GM12878 (cell line): Measurements from ENCODE around the gene PCSK1. TPM values are rescaled to one million over a fixed set of nuclear protein-coding genes. Genes with fewer than 3 reads are reported as not detected.

ENCODE experiments used
- ATAC-seq: fragments of 200-7000 bp; cut with Tn5 transposase; 3 replicates; pipeline ENCODE4 v1.9.1; 2020; ENCODE audit warnings: mild to moderate bottlenecking, moderate library complexity
- BruUV-seq: library from RNA; stranded (reverse); fragments of 400-500 nt; replicated peaks from 2 replicates; lab custom pipeline; 2021; lab: Mats Ljungman, UMichigan
- CTCF ChIA-PET: fragments of 300-600 bp; sonication (Branson Sonifier 250); formaldehyde crosslinking; extraction: SDS; loops from one replicate; lab custom pipeline; 2021; ENCODE audit warnings: inconsistent platforms; lab: Yijun Ruan, JAX
- POLR2A ChIA-PET: fragments of 350-600 bp; formaldehyde crosslinking; extraction: SDS; loops from one replicate; lab custom pipeline; 2021; ENCODE audit warnings: inconsistent platforms; lab: Charles Lee
- RAD21 ChIA-PET: fragments of 300-600 bp; sonication (Branson Sonifier 250); formaldehyde crosslinking; loops from one replicate; lab custom pipeline; 2023; ENCODE audit warnings: antibody characterized with exemption; ENCODE audit not compliant: unreplicated experiment; lab: Charles Lee
- SMC1A ChIA-PET: fragments of 300-600 bp; sonication (Branson Sonifier 250); formaldehyde crosslinking; loops from one replicate; lab custom pipeline; 2023; ENCODE audit not compliant: unreplicated experiment, uncharacterized antibody; lab: Charles Lee
- DNase-seq: peaks from one replicate; pipeline ENCODE4 v3.0.0-alpha.2; 2011; ENCODE audit warnings: low read depth, low spot score
- FAIRE-seq: peaks from 3 replicates; lab custom pipeline; 2011; peaks lifted over from hg19 to GRCh38; lab: Jason Lieb, UNC
- H2AFZ ChIP-seq: 2 replicates; pipeline ENCODE4 v1.6.0; 2011; ENCODE audit warnings: low read depth, low read length, control low read depth; ENCODE audit not compliant: control insufficient read depth
- H3K27ac ChIP-seq: 2 replicates; pipeline ENCODE4 v1.5.1; 2011; ENCODE audit warnings: control low read depth; ENCODE audit not compliant: control insufficient read depth, insufficient read depth
- H3K27me3 ChIP-seq, 2 experiments: replicated peaks in 1 of 2; 2 replicates each; pipeline versions ENCODE4 v1.6.0 to v1.6.1; 2011; ENCODE audit warnings: low read length in 1 of 2; ENCODE audit not compliant: control insufficient read depth in 2 of 2, insufficient read depth in 2 of 2
- H3K36me3 ChIP-seq, 2 experiments: 2 replicates each; pipeline ENCODE4 v1.5.1; 2011; ENCODE audit warnings: low read length in 1 of 2; ENCODE audit not compliant: control insufficient read depth in 2 of 2, insufficient read depth in 2 of 2
- H3K4me1 ChIP-seq: 2 replicates; pipeline ENCODE4 v1.6.1; 2011; ENCODE audit warnings: mild to moderate bottlenecking, low read length, moderate library complexity, mixed read lengths; ENCODE audit not compliant: control insufficient read depth, insufficient read depth
- H3K4me2 ChIP-seq: 2 replicates; pipeline ENCODE4 v1.6.0; 2011; ENCODE audit warnings: control low read depth; ENCODE audit not compliant: control insufficient read depth, insufficient read depth
- H3K4me3 ChIP-seq: fragments of 200-600 bp; sonication (generic); 2 replicates; pipeline ENCODE4 v1.5.1; 2016
- H3K79me2 ChIP-seq: 2 replicates; pipeline ENCODE4 v1.6.0; 2011; ENCODE audit warnings: low read length; ENCODE audit not compliant: control insufficient read depth, insufficient read depth
- H3K9ac ChIP-seq: 2 replicates; pipeline ENCODE4 v1.8.0; 2011; ENCODE audit warnings: low read length, control low read depth, mixed read lengths; ENCODE audit not compliant: control insufficient read depth, insufficient read depth
- H3K9me3 ChIP-seq: replicated peaks from 3 replicates; pipeline ENCODE4 v1.5.1; 2011; ENCODE audit warnings: mild to moderate bottlenecking, low read length; ENCODE audit not compliant: control insufficient read depth, insufficient read depth
- H4K20me1 ChIP-seq: 2 replicates; pipeline ENCODE4 v1.6.0; 2011; ENCODE audit not compliant: control insufficient read depth, insufficient read depth
- ATF2 ChIP-seq: IDR thresholded peaks from 2 replicates; pipeline ENCODE4 v1.6.1; 2012; ENCODE audit warnings: low read length, inconsistent platforms
- ATF3 ChIP-seq: IDR thresholded peaks from 2 replicates; pipeline ENCODE4 v1.6.1; 2011; ENCODE audit warnings: low read depth, mild to moderate bottlenecking, low read length, moderate library complexity, borderline replicate concordance; ENCODE audit errors: extremely low read depth
- BCL3 ChIP-seq: IDR thresholded peaks from 2 replicates; pipeline ENCODE4 v1.6.1; 2011; ENCODE audit warnings: borderline replicate concordance, low read depth, mild to moderate bottlenecking, moderate library complexity, low read length; ENCODE audit not compliant: insufficient read depth, poor library complexity, severe bottlenecking
- BRCA1 ChIP-seq: IDR thresholded peaks from 2 replicates; pipeline ENCODE4 v1.6.1; 2011; ENCODE audit warnings: low read depth, low read length, improper control_type of control experiment
- E4F1 ChIP-seq: fragments of 450-650 bp; IDR thresholded peaks from 2 replicates; pipeline ENCODE4 v1.6.1; 2018; ENCODE audit warnings: borderline replicate concordance, mild to moderate bottlenecking; ENCODE audit not compliant: partially characterized antibody
- FOXM1 ChIP-seq: IDR thresholded peaks from 2 replicates; pipeline ENCODE4 v1.6.1; 2012; ENCODE audit warnings: low read depth, mild to moderate bottlenecking, inconsistent platforms, low read length, moderate library complexity
- GABPA ChIP-seq: IDR thresholded peaks from 2 replicates; pipeline ENCODE4 v1.6.1; 2014; ENCODE audit warnings: antibody characterized with exemption, low read depth, mild to moderate bottlenecking, inconsistent platforms
- SP1 ChIP-seq: IDR thresholded peaks from one replicate; pipeline ENCODE4 v1.6.1; 2011; ENCODE audit warnings: low read depth, low read length
- USF2 ChIP-seq: IDR thresholded peaks from 2 replicates; pipeline ENCODE4 v1.6.1; 2011; ENCODE audit warnings: low read depth, low read length, improper control_type of control experiment, borderline replicate concordance
- WRNIP1 ChIP-seq: IDR thresholded peaks from 2 replicates; pipeline ENCODE4 v1.6.1; 2011; ENCODE audit warnings: low read depth, low read length, improper control_type of control experiment, borderline replicate concordance
- WGBS: methylation state at CpG from one replicate; pipeline ENCODE4 v1.1.6; 2016; ENCODE audit warnings: low lambda C conversion rate; ENCODE audit not compliant: insufficient replicate concordance, insufficient coverage; ENCODE audit errors: missing lambda C conversion rate; 5-methylcytosine and 5-hydroxymethylcytosine counted together
- in situ Hi-C: fragments of 300-500 bp; cut with MboI; formaldehyde crosslinking; loops from 9 replicates; pipeline ENCODE4 v1.14.3; 2018; ENCODE audit warnings: mixed read lengths
- intact Hi-C: fragments of 100-400 bp; cut with micrococcal nuclease; formaldehyde crosslinking; loops from one replicate; pipeline ENCODE4 v1.14.2; 2022; ENCODE audit not compliant: unreplicated experiment
- polyA plus RNA-seq, 11 experiments: library from polyadenylated mRNA; depleted of rRNA in 4 of 11; unstranded in 6 of 11; stranded (reverse) in 5 of 11; fragments of >200 nt; fragmentation: Nextera tagmentation in 4 of 11; fragmentation: Illumina TruSeq in 1 of 11; extraction: Ambion mirVana in 4 of 11; extraction: Trizol in 1 of 11; gene quantifications; 1 replicate in 1 of 11; 2 replicates in 10 of 11; pipeline versions ENCODE4 v1.2.1 to v1.2.3, GENCODE V29; 2011 to 2016; ENCODE audit warnings: inconsistent platforms in 2 of 11, missing spikeins in 2 of 11, low read depth in 1 of 11
- total RNA-seq, 4 experiments: library from RNA; depleted of rRNA in 3 of 4; stranded (reverse); fragments of >200 nt in 3 of 4; fragmentation: Illumina TruSeq in 1 of 4; extraction: Trizol in 1 of 4; gene quantifications; 2 replicates each; pipeline versions ENCODE4 v1.2.1 to v1.2.3, GENCODE V29; 2013 to 2021

Gene PCSK1
- total and polyA plus RNA-seq, 10 of the 15 experiments (the other 5 are each of a cell fraction or from before 2014, with no cell fraction given), result 0.03 to 0.24 (median 0.07) TPM; not detected in 4

GRCh38 chr5:96474073-96474472 is 41.0 kb upstream of the PCSK1 start:
- Histone ChIP-seq H3K36me3 (no peaks in the 10 kb centered on the region), H3K4me3 (no peak overlapping the region), H3K27ac (no peak overlapping the region), H3K79me2 (no peaks in the 10 kb centered on the region), H3K9ac (no peak overlapping the region), H3K9me3 (no peaks in the 10 kb centered on the region)
- POLR2A ChIA-PET, result interaction anchor here (0.6 kb wide), 1 partner anchor 51 kb away, joined by 3 read pairs; no protein-coding TSS in a partner anchor
- TF ChIP-seq BRCA1 (no peak), ATF3 (no peak), WRNIP1 (no peak), E4F1 (no peak), USF2 (no peak), GABPA (no peak), SP1 (no peak), FOXM1 (no peak), ATF2 (no peak), BCL3 (no peak)
- TF ChIP-seq, all 136 proteins: peak for 0
- ATAC-seq (no peak), FAIRE-seq (no peak), DNase-seq (no peak)
- intact Hi-C loops (no loop called here), in situ Hi-C loops (no loop called here)
- no peaks in the 10 kb centered on the region for H3K4me1 ChIP-seq
- H2AFZ ChIP-seq, result no peak overlapping the region
- WGBS, result 23% methylated on average over 4 of the region's 4 CpGs
- ChIA-PET CTCF (no interaction called here), RAD21 (no interaction called here), SMC1A (interaction anchor here (0.9 kb wide), 1 partner anchor 12 kb away, joined by 3 read pairs; no protein-coding TSS in a partner anchor)
- no peak overlapping the region for H3K4me2 ChIP-seq
- no peaks in the 10 kb centered on the region for H3K27me3 ChIP-seq
- no peaks in the 10 kb centered on the region for H4K20me1 ChIP-seq
- no TSS peak for BruUV-seq
